COLO829 (cell line): ENCODE data around the gene TNN.
"Not testable (repeated sequence)": the region's sequence is repeated elsewhere in the genome, so short reads cannot be mapped to it uniquely, and the experiment has no call there.

Source experiments
- DNase-seq: peaks from one replicate; pipeline ENCODE4 v3.0.0; 2012; ENCODE audit warnings: low spot score

The TNN gene, protein sequence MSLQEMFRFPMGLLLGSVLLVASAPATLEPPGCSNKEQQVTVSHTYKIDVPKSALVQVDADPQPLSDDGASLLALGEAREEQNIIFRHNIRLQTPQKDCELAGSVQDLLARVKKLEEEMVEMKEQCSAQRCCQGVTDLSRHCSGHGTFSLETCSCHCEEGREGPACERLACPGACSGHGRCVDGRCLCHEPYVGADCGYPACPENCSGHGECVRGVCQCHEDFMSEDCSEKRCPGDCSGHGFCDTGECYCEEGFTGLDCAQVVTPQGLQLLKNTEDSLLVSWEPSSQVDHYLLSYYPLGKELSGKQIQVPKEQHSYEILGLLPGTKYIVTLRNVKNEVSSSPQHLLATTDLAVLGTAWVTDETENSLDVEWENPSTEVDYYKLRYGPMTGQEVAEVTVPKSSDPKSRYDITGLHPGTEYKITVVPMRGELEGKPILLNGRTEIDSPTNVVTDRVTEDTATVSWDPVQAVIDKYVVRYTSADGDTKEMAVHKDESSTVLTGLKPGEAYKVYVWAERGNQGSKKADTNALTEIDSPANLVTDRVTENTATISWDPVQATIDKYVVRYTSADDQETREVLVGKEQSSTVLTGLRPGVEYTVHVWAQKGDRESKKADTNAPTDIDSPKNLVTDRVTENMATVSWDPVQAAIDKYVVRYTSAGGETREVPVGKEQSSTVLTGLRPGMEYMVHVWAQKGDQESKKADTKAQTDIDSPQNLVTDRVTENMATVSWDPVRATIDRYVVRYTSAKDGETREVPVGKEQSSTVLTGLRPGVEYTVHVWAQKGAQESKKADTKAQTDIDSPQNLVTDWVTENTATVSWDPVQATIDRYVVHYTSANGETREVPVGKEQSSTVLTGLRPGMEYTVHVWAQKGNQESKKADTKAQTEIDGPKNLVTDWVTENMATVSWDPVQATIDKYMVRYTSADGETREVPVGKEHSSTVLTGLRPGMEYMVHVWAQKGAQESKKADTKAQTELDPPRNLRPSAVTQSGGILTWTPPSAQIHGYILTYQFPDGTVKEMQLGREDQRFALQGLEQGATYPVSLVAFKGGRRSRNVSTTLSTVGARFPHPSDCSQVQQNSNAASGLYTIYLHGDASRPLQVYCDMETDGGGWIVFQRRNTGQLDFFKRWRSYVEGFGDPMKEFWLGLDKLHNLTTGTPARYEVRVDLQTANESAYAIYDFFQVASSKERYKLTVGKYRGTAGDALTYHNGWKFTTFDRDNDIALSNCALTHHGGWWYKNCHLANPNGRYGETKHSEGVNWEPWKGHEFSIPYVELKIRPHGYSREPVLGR (N-terminal part only)

GRCh38 chr1:175067362-175068106 is at the start of gene TNN:
Gene TNN, plus strand, starts transcription at chr1:175067833. Its CDS starts 9,586 bp downstream, at chr1:175077419.
- no peak for DNase-seq

DNA sequence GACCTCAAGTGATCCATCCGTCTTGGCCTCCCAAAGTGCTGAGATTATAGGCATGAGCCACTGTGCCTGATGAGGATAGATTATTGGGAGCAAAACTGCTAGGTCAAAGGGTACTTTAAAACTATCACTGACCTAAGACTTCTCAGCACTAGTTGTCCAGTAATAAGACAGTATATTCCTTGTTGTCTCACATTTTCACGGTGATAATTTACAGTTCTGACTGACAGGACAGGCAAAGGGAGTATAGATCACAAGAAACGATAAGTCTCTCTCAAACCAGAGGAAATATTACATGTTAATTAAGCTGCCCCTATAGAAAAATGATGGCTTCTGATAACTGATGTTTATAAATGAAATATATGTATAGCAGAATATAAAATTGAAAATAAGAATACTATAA is 48.1 kb upstream of the TNN start:
- no peak for DNase-seq

DNA sequence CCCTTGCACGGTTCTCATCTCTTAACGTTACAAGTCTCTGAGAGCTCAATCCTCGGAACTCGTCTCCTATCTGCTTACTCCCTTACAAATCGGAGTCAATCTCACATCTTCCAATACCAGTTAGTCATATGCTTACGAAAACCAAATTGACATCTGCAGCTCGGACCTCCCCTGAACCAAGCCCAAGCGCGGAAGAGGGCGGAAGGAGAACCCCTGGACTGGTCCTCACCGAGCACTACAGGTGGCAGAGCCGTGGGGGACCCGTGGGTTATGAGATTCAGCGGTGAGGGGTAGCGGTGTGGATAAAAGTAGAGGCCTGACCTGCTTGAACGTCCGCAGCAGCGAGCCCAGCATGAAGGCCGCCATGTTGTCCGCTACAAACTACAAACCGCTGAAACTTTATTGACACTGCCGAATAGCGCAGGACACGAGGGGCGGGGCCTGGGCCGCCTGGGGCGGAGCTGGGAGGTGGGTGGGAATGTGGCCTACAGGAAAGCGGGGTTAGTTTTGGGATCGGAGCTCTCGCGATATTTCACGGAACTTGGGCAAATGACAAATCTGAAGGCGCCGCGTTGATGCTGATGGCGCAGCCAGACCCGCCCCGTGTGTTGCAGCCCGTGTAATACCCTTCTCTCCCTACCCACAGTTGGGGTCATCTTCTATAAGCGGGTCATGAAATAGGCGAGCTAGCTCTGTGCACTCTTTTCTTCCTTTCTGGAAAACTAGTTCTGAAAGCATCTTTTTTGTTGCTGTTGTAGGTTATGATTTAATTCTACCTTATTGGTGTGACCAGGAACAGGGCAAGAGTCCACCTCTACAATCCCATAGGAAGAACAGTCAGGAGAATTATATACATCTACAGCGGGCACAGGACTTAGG is 44.4 kb upstream of the TNN start, which contains the start of gene MRPS14:
Gene MRPS14, minus strand, starts transcription at position 383 of the 879 bp plus-strand sequence. Its CDS starts 17 bp downstream, at position 366.
- peak; percentile 100 for DNase-seq

DNA sequence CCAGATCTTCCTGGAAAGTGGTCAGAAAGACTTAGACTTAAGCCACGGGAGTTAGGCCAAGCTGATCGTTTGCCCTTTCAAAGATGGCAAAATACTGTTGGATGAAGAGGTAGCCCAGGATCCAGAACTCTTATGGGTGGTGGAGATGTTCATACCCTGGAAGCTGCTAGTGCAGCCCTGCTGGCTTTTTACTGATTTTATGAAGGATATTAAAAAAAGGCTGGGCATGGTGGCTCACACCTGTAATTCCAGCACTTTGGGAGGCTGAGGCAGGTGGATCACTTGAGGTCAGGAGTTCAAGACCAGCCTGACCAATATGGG is 43.8 kb upstream of the TNN start:
- DNase-seq: not testable (repeated sequence)

DNA sequence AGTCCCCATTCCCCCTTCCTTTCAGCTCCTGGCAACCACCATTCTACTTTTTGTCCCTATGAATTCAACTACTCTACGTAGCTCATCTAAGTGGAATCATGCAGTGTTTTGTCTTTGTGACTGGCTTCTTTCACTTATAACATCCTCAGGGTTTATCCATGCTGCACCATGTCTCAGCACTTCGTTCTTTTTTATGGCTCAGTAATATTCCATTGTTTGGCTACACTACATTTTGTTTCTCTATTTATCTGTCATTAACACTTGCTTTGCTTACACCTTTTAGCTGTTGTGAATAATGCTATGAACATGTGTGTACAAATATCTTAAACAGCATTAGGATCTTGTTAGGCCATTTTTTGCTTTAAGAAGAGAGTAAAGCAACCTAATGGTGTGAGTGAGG is 42.9 kb upstream of the TNN start:
- DNase-seq: no peak

DNA sequence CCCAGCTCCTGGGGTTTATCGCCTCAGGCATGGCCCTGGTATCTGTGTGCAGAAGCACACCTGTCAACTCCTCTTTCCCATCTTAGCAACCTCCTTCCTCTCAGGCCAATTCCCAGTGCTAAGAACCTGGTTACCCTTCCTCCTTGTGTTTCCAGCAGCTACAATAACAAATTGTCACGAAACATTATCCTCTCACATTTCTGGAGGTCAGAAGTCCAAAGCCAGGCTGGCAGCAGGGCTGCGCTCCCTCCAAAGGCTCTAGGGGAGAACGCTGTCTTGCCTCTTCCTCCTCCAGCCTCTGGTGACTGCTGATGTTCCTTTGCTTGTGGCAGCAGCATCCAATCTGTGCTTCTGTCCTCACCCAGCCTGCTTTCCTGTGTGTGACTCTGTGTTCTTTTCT is 33.7 kb upstream of the TNN start:
- DNase-seq: no peak

DNA sequence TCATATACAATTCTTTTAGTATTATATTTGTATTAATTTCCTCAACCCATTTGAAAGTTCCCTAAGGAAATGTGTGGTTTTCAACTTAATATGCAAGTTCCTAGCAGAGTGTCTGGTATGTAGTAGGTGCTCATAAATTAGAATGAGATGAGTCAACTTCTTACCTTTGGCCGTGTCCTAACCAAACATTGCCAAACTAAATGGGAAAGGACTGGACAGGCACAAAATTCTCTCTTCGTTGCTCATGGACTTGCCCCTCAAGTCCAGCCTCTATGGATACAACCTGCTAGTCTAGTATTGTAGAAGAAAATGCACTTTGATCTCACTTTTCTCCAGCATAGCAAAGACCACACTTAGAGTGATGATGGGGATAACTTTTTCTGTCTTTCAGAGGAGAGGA is 32.9 kb upstream of the TNN start:
- no peak for DNase-seq

- DNase-seq: no peak
Measured at GRCh38 chr1:175035865-175036264, 31.8 kb upstream of the TNN start.

- DNase-seq: no peak
Measured at GRCh38 chr1:175036476-175036875, 31.2 kb upstream of the TNN start.

- no peak for DNase-seq
Measured at GRCh38 chr1:175037416-175037815, 30.2 kb upstream of the TNN start.

DNA sequence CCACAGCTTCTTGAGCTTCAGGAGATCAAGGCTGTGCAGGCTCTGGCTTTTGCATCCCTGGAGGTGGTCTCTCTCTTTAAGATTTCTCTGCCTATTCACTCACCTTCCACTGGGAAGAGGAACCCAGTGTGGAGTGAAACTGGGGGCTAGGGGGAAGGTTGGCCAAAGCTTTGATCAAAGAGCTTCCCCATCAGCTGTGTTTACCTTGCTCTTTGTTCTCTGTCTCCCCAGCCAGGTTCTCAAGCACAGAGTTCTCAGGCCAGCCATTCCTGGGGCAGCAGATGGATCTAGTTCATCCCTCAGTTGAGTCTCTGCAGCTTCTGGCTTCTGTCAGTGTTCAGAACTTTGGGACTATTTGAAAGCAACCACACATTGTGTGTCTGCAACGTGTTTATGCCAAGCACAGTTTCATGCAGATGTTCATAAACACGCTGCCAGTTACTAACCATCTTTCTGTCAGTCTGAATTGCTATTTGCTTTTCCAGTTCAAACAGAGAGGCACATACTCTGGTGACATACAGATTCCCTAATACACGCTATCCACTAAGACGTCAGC is 27.2 kb upstream of the TNN start:
- no peak for DNase-seq

DNA sequence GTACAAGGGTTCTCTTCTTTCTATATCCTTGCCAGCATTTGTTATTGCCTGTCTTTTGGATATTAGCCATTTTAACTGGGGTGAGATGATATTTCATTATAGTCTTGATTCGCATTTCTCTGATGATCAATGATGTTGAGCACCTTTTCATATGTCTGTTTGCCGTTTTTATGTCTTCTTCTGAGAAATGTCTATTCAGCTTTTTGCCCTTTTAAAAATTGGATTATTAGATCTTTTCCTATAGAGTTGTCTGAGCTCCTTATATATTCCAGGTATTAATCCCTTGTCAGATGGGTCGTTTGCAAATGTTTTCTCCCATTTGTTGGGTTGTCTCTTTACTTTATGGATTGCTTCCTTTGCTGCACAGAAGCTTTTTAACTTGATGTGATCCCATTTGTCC is 25.0 kb upstream of the TNN start:
- DNase-seq: no peak

DNA sequence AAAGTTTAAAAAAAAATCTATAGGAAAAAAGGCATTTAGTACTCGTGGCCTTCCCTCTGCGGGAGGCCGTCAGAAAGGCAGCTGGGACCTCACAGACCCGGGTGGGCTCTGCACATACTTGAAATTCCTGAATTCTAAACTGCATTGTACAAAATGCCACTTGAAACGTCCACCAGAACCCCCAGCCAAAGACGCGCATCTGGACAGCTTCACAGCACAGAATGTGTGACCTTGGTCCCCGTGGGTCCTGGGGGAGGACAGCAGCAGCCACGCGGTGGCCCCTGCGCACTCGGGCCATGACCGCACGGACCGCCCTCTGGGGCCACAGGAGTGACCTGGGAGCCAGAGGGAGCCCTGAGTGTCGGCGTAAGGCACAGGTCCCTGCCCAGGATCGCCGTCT is 23.8 kb upstream of the TNN start:
- no peak for DNase-seq

DNA sequence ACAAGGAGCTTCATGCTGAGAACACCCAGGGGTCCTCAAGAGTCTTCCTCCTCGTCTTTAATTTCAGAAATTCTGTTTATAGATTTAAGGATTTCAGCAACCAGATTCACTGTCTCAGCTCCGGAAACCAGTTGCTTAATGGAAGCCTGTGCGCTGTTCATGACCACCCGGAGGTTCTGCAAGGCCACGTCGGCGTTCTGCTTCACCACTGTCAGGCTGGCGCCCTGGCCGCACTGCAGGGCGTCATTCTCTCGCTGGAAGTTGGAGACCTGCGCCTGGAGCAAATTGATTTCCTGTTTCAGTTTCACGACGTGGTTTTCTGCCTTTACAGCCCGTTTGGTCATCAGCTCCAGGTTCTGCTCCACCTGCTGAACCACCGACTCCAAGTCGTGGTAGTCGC is 23.0 kb upstream of the TNN start:
- DNase-seq: not testable (repeated sequence)

DNA sequence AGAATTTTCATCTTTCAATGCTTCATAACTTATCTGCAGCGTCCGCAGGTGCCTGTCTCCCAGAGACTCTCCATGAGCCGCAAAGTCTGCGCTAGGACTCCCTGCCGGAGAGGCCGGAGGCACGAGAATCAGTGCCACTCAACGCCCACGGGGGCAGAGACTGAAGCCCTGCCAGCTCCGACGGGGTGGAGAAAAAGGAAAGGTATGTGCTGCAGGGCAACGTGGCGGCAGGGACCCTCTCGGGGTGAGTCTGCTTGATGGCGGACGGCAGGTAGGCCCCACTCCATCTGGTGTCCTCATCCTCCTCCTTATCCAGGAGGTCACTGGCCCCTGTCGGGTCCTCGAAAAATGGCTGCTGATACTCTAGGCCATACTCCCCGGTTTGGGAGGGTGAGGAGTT is 22.5 kb upstream of the TNN start:
- DNase-seq: no peak

- no peak for DNase-seq
Measured at GRCh38 chr1:175045519-175045918, 22.1 kb upstream of the TNN start.

DNA sequence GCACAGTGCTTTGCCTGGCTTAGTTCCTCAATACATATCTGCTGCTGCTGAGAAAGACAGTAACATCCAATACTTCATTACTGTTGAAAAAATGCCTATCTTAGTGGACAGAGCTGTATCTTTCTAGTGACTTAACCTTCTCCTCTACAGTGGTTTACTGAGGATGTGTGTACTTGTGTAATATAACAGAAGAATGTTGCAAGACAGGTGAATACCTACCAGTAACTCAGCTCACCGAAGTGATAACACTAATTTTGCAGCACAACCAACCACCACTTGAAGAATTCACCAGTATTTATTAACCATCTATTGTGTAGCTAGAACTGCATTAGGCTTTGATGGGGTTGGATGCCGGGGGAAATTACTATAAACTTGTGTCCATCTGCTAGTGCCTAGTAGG is 16.6 kb upstream of the TNN start:
- DNase-seq: no peak

DNA sequence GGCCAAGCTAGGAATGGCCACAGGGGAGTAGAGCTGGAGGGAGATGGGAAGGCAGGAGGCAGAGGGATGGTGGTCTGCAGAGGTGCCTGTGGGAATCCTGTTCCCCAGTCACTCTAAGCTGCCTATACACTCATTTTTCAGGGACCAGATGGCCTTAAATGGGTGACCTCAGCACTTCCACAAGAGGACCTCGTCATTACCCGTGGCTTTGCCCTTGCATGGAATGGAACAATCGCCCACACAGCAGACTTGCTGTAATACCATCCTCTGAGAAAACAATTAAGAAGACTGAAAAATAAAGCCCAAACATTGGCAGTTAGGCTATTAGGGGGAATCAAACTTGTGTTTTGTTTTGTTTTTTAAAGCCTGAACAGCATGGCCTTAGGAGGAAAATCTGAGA is 12.9 kb upstream of the TNN start:
- DNase-seq: no peak

DNA sequence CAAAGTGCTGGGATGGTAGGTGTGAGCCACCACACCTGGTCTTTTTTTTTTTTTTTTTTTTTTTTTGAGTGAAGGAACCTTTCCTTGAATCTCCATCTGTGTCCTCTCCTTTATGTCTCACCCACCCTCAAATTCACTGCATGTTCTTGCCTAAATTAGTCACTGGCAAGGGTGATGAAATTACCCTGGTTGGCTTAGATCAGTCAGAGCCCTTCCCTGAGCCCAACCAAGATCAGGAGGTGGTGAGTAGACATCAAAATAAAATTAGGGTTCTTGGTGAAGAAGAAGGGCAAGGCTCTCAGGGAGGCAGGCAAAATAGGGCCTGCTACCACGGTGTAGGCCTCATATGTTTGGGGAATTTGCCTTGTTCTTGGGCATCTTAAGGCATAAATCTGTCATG is 5.3 kb upstream of the TNN start:
- no peak for DNase-seq

GRCh38 chr1:175062858-175063257 is 4.8 kb upstream of the TNN start:
- DNase-seq: no peak
